ENCODE data around the gene HES6.

DNA sequence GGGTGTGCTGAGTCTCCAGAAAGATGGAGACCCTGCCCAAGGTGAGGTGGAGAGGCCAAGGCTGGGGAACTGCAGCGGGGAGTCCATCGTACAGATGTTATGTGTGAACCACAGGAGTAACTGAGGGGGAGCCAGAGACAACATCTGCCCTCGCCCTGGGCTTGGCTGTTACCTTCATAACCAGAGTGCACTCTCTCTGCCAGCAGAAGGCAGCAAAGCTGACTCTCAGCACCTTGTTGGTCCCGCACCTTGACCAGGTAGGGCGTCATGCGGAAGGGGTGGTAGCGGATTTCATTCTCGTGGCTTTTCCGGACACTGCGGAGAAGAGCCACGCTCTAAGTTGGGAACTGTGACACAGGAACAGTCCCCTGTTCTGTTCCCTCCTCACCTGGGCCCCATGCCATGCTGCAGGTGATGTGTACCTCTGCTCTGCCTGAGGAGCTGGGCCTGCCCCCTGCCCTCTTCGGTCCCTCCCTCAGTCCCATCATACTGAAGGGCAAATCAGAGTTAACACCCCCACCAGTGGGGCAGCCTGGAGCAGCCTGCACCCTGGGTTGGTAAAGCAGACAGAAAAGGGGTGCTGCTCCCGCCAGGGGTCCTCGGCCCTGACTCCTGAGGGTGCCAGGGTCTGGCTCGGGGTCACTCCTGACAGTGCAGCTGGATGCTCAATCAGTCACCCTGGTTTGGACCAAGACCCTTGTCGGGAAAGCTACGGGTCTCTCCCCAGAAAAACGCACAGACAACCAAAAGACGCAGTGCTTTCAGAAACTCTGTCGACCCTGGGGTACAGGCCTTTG lies 28.2 kb upstream of the HES6 start:
- TF ChIP-seq, protein P1, sequence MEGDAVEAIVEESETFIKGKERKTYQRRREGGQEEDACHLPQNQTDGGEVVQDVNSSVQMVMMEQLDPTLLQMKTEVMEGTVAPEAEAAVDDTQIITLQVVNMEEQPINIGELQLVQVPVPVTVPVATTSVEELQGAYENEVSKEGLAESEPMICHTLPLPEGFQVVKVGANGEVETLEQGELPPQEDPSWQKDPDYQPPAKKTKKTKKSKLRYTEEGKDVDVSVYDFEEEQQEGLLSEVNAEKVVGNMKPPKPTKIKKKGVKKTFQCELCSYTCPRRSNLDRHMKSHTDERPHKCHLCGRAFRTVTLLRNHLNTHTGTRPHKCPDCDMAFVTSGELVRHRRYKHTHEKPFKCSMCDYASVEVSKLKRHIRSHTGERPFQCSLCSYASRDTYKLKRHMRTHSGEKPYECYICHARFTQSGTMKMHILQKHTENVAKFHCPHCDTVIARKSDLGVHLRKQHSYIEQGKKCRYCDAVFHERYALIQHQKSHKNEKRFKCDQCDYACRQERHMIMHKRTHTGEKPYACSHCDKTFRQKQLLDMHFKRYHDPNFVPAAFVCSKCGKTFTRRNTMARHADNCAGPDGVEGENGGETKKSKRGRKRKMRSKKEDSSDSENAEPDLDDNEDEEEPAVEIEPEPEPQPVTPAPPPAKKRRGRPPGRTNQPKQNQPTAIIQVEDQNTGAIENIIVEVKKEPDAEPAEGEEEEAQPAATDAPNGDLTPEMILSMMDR (IDR thresholded peaks at IDR 0.05) = no peak
- no peak for TF ChIP-seq POLR2AphosphoS5 (IDR thresholded peaks at IDR 0.05)

Data from upper lobe of left lung (tissue), 4 donors.